NCI-H526 (cell line): ENCODE data around the gene KIAA0825.
A peak's percentile ranks its signal among the peaks of the same experiment; 100 is the strongest.
"Not testable (repeated sequence)": the region's sequence is repeated elsewhere in the genome, so short reads cannot be mapped to it uniquely, and the experiment has no call there.

Experiments
- DNase-seq, 2 experiments: peaks; one replicate each; lab custom pipeline; 2025; lab: John Stamatoyannopoulos, UW

KIAA0825 gene

GRCh38 chr5:94577466-94578245 is 40.7 kb downstream of the KIAA0825 start:
- DNase-seq = no peak

- no peak for DNase-seq
These were observed 43.2 kb downstream of the KIAA0825 start for GRCh38 chr5:94575196-94575595.

DNA sequence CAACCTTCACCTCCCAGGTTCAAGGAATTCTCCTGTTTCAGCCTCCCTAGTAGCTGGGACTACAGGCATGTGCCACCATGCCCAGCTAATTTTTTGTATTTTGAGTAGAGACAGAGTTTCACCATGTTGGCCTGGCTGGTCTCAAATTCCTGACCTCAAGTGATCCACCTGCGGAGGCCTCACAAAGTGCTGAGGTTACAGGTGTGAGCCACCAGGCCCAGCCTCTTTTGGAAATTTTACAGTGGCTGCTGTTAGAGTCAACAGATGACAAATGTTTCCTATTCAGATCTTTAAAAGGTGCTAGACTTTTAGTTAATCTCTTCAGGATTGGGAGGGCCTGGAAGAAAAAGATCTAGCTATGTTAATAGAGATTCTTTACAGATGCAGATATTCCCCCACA is 45.1 kb downstream of the KIAA0825 start:
- not testable (repeated sequence) for DNase-seq

GRCh38 chr5:94571415-94571814 is 47.0 kb downstream of the KIAA0825 start:
- no peak for DNase-seq

GRCh38 chr5:94564812-94565211 is 53.6 kb downstream of the KIAA0825 start:
- DNase-seq = no peak

DNA sequence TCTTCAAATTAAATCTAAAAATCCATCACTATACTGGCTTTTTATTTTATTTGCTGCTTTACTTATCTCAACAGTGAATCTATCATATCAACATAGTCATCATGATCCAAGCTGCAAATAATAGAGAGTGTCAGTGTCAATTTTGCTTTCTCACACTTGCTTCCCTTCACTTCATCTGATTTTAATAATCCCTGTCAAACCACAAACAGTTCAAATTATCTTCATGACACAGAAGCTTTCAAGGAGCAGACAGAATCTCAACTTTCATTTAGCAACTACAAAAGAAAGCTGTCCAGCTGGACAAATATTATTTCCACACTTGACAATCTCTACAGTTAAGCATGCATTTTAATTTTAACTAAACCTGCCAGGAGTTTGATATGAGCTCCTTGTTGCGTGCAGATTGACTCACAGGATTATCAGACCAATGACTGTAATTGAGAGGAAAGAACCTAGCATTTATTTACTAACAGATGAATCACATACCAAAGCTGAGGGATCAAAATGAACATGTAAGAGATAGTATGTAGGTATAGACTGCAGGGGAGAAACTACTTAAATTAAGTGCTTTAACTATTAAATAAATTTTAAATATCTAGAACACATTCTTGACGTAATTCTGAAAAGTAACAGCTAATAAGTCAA is 56.0 kb downstream of the KIAA0825 start:
- no peak for DNase-seq

GRCh38 chr5:94558028-94558427 is 60.4 kb downstream of the KIAA0825 start:
- no peak for DNase-seq

DNA sequence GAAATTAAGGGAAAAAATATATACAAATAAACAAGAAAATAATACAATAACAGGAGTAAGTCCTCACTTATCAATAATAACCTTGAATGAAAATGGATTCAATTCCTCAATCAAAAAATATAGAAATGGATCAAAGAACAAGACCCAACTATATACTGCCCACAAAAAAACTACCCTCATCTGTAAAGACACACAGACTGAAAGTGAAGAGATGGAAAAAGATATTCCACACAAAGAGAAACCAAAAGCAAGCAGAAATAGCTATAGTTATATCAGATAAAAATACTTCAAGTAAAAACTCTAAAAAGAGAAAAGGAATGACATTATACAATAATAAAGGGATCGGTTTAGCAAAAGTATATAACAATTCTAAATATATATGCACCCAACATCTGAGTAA is 66.5 kb downstream of the KIAA0825 start:
- DNase-seq = no peak

DNA sequence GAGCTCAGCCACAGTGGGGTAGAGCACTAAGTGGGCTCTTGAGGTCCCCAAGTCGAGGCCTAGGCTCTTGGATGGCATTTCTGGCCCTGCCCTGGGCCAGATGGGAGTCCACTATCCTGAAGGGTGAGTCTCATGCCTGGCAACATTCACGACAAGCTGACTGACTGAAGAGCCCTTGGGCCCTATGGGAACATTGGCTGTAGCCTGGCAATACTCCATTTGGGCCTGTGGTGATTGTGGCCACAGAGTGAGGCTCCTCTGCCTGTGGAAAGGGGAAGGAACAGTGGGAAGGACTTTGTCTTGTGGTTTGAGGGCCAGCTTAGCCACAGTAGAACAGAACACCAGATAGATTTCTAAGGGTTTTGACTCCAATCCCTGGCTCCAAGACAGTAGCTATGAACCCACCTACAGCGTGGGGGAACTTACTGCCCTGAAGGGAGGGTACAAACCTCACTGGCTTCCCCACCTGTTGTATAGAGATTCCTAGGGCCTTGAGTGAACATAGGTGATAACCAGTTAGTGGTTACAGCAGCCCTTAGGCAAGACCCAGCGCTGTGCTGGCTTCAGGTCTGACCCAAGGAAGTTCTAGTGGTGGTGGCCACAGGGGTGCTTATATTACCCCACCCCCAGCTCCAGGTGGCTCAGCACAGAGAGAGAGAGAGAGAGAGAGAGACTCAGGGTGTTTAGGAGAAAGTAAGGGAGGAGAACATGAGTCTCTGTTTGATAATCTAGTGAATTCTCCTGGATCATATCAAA is 72.4 kb downstream of the KIAA0825 start:
- no peak for DNase-seq

DNA sequence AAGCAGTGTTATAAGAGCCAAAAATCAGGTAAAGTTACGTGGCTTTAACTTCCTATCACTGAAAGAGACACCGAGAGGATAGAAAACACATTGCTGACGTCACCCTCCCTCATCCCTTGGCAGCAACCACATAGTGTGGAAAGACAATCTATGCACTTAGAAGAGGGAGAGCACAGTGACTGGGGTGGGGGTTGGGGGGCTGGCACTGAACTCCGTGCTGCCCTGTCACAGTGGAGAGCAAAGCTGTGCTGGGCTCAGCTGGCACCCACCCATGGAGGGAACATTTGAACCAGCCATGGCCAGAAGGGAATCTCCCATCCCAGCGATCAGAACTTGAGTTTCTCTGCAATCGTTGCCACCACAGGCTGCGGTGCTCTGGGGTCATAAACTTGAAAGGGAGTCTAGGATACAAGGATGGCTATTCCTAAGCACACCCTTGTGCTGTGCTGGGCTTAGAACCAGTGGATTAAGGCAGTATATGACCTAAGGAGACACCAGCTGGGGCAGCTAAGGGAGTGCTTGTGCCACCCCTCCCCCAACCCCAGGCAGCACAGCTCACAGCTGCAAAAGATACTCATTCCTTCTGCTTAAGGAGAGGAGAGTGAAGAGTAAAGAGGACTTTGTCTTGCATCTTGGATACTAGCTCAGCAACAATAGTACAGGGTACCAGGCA is 73.4 kb downstream of the KIAA0825 start:
- DNase-seq = no peak

- DNase-seq = no peak
These were observed 74.3 kb downstream of the KIAA0825 start for GRCh38 chr5:94544031-94544650.

- no peak for DNase-seq
These were observed 77.4 kb downstream of the KIAA0825 start for GRCh38 chr5:94540856-94541494.

DNA sequence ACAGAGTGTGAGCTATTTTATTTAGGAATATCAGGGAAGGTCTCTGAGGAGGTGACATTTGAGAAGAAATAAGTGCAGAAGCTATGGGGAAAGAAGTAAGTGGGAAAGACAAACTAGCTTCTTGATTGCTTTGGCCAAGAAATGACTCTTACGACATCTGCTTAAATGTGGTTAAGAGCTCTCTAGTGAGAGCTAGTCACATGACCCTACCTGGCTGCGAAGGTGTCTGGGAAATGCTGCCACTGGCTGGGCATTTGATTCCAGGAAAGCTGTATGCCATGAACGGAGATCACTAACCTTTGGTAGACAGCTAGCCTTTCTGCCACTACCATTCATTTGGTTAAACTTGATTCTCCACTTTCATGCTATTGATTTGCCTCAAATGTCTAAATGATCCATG is 80.1 kb downstream of the KIAA0825 start:
- DNase-seq = no peak

DNA sequence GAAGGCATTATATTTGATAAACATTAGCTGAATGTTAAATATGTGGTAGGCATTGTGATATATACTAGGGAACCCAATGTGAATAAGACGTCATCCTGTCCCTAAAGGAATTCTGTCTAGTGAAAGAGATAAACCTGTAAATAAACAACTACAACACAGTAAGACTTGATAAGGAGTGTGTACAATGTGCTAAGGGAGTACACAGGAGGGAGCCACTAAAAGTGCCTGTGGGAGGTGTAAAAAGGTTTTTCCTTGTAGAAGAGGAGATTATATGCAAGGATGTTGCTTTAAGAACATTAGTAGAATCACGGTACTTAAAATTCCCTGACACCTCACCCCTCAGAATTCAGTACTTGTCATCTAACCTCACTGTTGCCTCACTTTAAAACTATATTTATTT is 91.7 kb downstream of the KIAA0825 start:
- DNase-seq = no peak

DNA sequence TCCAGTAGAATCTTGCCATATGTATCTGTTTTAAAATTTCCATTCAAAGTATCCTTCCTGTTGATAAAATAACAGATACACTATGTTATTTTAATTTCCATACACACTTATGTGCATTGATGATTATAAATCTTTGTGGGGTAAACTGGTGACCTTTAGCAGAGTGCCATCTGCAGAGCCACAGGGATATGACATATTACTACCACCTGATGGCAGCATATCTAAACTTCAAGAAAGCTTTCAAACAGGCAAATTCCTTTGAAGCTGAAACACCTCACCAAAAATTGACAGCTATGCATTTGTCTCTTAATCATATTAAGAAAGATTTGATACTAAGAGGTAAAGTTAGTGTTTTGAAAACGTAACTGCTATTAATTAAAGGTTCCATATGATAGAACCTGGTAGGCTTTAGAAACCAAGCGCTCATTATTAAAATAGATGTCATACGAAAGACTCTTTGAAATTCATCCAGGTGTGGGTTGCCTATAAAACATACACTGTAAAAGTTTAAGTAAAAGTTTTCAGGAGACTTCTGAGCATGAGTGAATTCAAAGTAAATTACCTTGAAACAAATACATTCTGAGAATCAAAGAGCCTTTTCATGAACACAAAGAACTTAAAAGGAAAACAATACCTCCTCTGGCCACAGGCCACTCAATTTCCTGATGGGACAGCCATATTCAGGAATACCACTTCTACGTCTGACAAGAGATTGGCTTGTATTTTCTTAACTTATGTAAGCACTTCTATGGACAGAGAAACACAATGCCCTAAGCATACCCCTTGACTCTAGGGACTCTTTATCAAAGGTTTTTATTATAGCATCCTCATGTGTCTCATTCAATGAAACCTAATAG is 93.3 kb downstream of the KIAA0825 start:
- DNase-seq = peak in 1 of 2 experiments; percentile 60

DNA sequence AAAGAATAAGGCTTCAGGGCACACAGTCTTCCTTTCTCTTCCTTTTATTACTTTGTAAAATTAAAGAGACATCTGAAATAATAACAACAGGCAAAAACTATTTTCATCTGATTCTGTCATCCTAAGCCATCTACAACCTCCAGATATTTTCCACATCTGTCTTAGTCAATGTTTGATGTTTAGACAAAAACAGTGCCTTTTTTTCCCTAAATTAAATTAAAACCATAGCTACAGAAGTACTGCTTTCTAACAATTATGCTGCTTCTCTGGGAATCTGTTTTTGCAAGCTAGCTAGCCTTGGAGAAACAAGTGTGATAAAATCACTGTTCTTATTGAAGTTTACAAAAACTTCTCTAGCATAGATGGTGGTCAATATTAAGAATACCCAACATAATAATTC is 95.4 kb downstream of the KIAA0825 start:
- DNase-seq = no peak

DNA sequence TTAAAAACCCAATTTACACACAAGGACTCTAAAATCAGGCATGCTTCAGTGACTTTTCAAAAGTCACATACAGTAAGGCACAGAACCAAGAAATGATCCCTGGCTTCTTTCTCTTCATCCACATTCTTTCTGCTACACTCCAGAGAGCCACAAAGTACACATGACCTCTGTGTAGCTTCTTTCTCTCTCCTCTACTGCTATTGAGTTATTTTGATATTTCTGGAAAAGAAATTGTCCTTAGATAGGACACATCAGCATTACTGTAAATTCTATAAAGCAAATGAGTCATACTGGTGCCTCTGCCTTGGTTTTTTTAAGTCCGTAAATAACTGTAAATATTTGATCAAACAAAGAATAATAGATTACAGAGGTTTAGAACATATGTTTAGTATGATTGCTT is 96.3 kb downstream of the KIAA0825 start:
- no peak for DNase-seq

DNA sequence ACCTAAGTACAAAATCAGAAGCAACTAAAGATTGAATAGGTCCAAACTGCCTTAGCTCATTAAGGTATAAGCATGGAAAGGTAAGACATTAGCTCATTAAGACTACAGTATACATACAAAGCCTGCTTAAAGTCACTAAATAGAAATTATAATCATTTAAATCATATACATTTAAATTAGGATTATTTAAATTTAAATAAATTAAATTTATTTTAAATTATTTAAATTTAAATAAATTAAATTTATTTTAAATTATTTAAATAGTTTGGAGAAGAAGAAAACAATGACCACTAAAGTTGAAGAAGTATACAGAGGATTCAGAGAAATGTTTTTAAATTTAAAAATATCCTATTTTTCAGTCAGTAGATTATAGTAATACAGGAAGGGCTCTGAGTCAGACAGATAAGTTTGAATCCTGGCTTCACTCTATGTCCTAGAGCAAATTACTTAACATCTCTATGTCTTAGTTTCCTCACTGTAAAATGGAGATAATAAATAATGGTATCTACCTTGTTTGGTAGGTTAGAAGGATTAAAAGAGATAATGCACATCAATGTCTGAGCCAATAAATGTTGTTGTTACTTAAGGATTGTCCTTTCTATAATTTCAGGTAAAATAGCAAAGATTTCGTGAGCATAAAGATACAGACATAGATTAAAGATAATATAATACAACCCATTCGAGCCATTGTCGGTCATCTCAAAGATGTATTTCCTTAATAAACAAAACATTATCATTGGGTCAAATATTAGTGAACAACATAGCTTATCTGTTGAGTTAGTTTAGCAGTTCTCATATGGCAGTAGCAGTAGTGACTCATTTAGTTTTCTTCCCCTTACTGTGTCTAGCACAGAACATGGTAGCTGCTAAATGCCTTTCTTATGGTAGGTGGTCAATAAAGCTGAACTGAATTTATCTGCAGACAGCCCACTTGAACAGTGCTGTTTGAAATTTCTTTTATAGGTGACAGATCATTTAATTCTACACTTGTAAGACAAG is 100.6 kb downstream of the KIAA0825 start:
- DNase-seq = no peak

DNA sequence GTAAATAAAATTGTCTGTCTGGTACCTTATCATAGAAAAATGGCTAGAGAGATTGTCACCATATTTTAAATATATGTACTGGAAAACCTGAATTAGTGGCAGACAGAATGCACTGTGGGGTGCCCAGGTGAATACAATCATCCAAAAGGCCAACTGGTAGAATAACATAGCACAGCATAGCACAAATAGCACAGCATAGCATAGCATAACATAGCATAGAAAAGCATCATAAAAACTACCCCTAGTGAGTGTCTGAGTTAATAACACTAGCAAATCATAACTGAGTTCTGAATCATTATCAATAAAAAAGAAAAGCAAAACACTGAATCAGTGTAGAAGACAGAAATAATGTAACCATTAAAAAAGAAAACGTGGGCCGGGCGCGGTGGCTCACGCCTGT is 102.3 kb downstream of the KIAA0825 start:
- DNase-seq = no peak
